Kasumi-1 (cell line): ENCODE results near the gene MORN4.
"Not testable (repeated sequence)": the region's sequence is repeated elsewhere in the genome, so short reads cannot be mapped to it uniquely, and the experiment has no call there.

Experiments
- DNase-seq, 2 experiments: peaks; one replicate each; lab custom pipeline; 2025; lab: John Stamatoyannopoulos, UW

Gene MORN4

DNA sequence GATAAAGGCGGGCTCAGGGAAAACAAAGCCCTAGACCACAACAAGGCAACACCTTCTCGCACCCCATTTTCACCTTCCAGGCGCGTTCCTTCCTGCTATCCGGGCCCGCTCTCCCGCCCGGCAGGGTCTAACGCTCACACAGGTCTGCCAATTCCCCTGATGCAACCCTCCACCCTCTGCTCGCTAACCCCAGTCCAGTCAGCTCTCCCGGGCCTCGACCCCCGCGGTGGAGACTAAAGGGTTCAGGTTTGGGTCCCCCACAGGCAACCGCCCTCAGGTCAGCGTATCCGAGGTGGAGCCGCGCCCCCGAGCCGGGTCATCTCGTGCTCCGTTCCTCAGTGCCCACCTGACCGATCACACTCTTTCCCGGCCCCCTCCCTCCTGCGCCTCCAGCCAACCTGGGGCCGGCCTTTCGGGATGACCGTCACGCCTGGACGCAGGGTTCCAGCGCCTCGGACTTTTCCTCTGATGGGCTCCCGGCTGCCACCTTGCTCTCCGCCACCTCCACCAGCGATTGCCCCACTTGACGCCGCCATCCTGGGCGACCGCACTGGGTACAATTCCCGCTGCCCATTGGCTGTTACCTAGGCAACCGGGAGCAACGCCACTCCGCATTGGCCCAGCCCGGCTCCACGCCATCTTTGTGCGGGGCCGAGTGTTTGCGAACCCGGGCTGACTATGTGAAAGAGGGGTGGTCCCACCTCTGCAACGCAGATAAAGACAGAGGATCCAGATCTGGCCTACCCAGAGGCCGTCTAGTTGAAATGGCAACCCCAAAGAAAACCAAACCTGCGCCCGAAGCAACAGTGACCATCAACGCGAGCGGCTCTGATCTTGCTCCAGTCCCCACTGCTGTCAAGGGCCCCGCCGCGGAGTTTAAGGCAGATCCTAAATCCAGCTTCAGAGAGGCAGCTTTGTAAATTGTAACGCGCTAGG, at the start of gene MORN4:
Gene MORN4, minus strand, starts transcription at position 552 of the 936 bp plus-strand sequence. CDS start 13,847 bp downstream, outside the sequence.
- DNase-seq, result no peak

DNA sequence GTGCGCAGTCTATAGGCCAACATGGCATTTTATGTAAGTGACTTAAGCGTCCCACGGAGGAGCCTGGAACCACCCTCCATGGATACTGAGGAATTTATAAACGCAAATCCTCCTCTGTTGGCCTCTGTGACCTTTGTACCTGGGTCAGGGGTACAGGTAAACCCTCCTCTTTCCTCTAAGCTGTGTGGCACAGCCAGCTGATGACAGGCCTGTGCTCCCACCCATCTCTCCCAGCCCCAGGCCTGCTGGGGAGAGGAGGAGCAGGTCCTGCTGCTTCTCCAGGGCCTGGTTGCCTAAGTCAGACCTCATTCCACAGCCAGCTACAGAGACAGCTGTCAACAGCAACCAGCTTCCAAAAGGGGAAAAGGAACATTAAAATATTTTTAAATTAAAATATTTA, 48.7 kb upstream of the MORN4 start:
- no peak for DNase-seq

DNA sequence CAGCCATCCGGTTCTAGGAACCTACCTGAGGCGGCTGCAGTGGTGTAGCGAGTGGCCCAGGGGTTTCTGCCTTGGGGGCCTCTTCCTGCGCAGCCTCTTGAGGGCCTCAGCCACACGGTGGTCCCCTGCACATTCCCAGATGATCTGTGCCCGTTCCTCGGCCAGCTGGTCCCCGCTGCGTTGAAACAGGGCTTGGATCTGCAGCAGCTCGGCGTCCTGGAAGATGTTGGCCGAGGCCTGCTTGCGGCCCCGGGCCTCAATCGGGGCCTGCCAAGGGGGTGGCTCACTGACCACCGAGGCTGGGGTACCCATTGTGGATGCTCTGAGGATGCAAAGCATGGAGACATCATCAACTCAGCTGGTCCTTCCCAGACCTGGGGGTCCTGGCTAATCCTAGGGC, 46.3 kb upstream of the MORN4 start:
- no peak for DNase-seq

DNA sequence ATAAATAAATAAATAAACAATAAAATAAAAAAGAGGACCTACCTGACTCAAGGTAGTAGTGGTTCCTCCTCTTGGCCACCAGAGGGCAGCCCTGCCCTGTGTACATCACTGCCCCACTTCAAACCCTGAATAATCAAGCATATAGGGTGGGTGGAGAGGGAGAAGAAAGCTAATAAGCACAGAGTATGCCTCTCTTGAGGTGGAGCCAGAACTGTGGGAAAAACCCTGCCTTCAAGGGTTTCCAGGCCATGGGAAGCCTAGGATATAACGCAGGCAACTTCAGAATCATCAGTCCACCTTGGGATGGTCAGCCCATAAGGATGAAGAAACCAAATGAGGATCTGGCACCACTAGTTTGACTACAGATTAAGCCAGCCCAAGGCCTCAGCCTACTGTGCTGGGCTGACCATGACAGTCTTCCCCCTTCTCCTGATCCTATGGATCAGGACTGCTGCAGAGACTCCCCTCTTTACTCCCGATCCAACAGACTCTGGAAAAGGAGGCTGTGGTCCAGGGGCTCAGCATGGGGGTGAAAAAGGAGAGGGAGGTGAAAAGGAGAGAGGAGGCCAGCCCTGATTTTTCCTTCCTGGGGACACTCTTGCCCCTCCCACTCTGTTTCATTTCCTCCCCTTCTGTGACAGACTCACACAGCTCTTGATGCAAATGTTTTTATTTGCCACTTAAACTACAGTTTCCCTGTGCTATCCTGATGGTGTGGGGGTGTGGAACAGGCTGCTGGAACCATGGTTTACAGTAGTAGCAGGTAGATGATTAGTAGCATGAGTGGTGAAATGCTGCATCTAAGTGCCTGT, 43.7 kb upstream of the MORN4 start:
- peak; percentile 72 to 86 for DNase-seq

DNA sequence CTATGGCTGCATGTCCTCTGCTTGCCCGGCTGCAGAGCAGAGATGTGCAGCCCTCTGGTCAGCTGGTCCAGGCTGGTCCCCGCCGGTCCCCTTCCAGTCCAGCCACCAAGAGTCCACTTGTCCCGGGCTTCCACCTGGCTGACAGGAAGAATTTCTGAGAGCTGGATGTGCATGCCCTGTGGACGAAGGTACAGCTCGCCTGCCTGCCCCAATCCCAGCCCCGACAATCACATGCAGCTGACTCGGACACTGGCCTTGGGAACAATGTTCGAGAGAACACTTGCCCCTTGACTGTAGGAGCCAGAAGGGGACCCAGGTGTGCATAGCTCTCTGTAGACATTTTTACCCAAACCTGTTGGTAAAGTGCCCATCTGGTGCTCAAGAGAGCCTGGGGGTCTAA, 41.9 kb upstream of the MORN4 start:
- no peak for DNase-seq

DNA sequence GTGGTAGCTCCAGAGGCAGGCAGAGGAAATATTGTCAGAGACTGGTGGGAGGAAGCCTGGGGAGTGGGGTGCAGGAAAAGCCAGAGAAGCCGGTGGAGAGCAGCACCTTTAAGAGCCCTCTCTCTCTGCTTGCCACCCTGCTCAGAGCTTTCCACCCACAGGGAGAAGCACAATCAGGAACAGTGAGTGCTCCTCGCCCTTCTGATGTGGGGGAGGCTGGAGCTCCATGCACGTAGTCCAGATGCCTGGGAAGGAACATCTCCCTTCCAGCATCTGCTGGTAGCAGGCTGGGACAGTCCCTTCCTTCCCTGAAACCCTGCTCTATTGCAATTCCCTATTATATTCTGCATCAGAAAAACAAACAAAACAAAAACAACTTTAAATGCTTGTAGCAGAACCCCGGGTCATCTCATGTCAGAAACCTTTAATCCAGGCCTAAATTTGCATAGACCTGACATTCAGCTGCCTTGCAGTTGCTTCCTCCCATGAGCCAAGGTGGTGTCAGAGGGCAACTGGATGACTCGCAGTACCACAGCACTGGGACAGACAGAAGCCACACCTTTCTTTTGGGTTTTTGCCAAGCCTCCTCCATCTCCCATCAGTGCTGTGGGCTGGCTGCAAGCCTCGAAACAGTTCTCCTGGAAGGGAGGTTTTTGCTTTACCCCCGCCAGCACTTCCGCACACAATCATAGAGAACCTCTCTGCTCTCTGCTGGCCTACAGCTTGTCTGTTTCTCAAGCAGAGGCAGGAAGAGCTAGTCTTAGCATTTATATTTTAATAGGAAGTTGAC, 40.6 kb upstream of the MORN4 start:
- DNase-seq, result peak; percentile 83 to 85

DNA sequence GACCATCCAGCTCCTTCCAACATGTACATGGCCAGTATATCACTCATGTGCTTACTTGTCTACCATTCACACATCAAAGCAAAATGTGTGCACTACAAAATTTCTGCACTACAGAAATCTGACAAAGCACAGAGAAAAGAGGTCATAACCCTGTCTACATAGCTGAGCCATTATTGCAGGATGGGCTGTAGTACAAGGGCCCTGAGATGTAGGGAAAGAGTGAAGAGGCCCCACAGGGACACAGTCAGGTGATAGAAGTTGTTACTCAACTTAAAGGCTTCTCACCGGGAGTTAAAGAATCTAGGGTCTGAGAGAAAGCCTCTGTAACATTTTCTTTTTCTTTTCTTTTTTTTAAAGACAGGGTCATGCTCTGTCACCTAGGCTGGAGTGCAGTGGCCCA, 36.3 kb upstream of the MORN4 start:
- DNase-seq, result no peak

DNA sequence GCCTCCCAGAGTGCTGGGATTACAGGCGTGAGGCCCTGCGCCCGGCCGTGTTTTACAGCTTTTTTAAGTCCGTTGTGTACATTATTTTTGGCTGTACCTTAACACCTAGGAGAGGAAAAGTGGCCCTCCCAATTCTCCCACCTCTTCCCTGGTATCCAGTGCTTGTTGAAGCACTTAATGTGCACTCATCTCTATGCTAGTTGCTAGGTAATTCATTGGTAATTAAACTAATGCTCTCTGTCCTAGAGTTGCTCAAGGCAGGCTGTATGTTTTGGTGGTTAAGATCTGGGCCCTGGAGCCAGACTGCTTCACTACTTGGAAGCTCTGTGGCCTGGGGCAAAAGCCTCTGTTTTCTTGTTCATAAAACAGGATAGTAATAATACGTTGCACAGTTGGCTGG, 34.2 kb upstream of the MORN4 start:
- no peak for DNase-seq

DNA sequence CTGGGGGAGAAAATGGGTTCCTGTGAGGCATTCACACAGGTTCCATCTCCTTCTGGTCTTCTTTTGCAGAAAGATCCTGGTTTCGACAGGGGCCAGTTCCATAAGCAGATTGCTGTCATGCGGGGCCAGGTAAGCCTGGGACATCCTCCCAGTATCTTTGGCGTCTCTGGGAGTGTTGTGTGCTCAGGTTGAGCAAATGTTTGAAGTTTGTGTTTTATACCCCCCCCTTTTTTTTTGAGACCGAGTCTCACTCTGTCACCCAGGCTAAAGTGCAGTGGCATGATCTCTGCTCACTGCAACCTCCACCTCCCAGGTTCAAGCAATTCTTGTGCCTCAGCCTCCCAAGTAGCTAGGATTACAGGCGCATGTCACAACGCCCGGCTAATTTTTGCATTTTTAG, 33.7 kb upstream of the MORN4 start:
- DNase-seq, result no peak

DNA sequence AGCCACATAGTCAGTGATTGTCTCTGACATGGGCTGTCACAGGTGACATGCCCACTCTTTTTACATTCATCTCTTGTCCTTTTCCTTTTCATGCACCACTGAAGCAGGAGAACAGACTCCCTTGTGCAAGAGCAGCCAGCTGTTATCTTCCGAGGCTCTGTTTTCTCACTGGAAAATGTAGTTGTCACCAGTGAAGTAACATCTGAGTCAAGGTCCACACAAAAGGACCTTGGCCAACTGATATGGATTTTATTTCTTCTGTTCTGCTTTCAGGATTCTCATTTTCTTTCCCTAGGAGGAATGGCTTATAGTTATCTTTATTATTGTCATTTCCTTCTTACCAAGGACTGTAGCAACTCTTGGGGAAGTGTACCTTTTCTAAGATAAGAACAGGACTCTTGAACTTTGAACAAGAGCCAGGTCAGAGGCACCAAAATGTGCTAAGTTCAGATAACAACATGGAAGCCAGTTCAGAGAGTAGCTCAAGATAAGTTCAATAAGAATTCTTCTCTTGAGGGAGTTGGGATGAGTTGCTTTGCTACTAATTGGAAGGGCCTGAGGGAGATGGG, 31.1 kb upstream of the MORN4 start:
- DNase-seq, result no peak

DNA sequence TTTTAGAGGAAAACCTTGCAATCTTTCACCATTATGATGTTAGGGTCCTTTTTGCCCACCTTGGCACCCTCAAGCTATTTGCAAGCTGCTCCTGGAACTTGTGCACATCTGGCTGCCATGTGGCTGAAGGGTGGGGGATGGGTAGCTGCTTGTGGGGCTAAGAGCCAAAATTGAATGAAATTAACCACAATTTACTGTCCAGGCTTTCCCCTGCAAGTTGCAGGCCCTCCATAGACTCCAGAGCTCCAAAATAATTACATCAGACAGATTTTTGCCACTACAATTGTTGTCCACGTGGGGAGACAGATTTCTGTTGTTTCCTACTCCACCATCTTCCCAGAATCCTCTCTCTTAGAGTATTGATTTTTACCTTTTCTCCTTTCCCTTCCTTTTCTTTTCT, 26.3 kb upstream of the MORN4 start:
- no peak for DNase-seq

DNA sequence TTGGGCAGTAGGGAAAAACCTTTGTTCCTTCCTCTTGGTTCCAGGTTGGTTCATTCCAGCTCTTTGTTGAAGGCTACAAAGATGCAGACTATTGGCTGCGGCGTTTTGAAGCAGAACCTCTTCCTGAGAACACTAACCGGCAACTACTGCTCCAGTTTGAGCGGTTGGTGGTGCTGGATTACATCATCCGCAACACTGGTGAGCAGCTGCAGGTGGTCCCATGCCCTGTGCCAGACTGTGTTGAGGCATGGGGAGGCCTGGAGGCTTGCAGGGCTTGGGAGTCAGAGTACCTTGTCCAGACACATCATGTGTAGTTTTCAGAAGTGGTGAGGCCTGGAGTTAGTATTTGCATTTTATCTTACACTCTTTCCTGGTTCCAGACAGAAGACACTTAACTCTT, 23.5 kb upstream of the MORN4 start:
- DNase-seq, result no peak

DNA sequence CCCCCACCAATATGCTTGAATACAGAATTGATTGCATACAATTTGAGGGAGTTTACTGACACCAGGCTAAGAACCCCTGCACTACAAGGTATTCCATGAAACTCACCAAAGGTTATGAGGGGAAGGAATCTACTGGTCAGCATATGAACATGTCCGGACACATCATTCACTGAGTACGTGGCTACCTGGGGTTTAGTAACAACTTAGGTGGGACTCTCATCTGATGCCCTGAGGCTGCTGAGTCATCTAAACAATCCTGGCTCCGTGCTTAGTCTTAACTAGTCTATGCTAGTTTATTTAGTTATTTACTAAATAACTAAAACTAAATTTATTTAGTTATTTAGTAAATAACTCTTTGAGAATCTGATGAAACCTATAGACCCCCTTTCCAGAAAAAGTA, 18.5 kb upstream of the MORN4 start:
- DNase-seq, result no peak

DNA sequence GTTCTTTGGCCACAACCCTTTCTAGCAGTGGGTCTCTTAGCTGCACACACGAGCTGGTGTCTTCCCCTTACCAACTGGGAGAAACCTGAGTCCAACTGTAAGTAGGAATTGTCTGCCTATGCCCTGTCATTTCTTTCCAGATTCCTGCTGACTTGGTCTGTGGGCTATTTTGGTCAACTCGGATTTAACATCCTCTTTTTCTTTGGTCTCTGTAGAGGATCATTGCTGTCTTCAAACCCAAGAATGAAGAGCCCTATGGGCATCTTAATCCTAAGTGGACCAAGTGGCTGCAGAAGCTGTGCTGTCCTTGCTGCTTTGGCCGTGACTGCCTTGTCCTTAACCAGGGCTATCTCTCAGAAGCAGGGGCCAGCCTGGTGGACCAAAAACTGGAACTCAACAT, 17.4 kb upstream of the MORN4 start:
- no peak for DNase-seq

DNA sequence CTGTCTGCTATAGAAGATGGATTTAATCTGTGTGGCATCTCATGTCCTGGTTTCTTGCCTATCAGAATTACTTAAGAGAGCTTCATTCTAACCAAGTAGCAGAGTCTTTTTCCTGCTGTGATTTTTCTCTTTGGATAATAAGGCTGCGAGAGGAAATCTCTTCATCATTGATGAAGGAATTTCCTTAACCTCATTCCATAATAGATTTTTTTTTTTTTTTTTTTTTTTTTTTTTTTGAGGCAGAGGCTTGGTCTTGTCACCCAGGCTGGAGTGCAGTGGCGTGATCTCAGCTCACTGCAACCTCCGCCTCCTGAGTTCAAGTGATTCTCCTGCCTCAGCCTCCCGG, 16.1 kb upstream of the MORN4 start:
- DNase-seq, result not testable (repeated sequence)

DNA sequence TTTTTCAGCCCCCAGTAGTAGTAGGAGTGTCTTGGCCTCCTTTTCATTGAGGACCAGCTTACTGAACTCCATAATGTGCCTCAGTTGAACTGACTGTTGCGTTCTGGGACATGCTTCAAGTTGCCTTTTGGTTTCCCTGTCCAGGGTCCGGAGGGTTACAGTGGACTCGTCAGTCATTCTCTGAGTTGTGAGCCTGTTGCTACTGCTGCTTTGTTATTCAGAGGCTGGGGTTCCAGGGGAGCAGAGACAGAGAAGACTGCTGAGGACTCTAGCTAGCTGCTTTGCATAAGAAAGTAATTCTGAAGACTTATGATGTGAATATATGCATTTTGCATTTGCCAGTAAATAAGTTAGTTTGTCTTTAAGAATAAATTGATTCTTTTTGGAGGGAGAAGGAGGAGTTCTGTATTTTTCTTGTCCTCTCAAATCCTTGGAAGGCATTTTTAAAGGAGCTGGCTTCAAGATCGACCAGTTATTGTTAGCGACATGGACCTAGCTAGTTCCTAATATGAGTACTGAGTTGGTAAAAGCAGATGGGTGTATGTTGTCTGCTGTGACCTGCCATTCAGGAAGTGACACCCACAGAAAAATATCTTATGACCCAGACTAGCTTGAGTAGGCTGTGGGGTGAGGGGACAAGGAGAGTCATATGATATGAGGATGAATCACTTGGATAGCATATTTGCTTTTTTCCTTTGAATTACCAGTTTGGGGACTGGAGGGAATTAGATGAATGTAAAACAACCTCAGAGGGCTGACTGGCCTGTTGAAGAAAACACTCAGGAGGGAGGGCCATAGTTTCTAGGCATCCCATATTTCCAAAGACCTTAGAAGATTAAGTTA, 15.5 kb upstream of the MORN4 start:
- peak; percentile 65 to 69 for DNase-seq

DNA sequence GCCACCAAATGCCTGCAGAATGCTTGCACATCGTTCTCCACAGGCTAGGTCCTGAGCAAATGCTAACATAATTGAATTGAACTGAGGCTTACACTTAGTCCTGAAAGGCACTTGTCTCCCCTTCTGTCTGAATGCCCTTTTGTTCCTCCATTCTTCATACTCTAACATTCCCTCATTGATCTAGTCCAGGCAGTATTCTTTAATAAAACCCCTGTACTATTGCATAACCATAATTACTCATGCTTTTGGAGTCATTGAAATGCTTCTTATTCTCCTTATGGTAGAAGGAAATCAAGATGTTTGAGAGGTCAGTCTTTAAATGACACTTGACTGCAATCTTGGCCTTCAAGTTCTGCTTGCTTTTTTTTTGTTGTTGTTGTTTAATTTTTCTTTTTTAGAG, 14.3 kb upstream of the MORN4 start:
- no peak for DNase-seq

DNA sequence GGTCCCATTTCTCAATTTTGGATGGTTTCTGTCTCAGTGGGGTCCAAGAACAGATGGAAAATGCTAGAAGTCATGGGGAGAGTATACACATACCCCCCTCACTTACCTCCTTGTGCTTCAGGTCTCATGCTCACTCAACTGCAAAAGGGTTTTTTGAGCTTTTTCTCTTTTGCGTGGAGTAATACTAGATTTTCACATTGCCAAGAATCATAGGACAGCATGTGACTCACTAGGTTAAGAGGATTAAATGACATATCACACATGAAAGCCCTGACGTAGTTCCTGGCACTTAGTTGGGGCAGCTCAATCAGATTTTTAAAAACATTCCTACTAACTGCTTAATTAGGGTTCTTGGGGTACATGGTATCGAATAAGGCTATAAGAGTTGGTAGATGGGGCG, 11.6 kb upstream of the MORN4 start:
- DNase-seq, result no peak

DNA sequence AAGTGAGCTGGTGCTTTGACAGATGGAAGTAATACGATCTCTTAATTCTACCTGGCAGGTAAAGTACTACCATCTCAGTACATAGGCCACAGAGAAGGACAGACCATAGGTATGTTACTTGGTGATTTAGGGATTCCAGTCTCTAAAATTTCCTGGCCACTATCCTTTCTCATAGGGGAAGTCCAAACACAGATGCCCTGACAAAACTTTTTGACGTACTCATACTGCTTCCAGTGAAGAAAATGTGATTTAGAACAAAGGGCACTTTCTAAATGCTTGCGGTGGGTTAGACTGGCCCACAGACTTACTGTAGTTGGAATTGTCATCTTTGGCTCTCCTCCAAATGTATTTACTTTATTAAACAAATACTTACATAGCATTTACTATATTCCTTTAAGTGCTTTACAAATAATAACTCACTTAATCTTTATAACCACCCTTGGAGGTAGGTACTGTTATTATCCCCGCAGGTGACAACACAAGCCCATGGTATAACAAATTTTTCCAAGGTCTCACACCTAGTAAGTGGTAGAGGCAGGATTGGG, 10.2 kb upstream of the MORN4 start:
- DNase-seq, result no peak

DNA sequence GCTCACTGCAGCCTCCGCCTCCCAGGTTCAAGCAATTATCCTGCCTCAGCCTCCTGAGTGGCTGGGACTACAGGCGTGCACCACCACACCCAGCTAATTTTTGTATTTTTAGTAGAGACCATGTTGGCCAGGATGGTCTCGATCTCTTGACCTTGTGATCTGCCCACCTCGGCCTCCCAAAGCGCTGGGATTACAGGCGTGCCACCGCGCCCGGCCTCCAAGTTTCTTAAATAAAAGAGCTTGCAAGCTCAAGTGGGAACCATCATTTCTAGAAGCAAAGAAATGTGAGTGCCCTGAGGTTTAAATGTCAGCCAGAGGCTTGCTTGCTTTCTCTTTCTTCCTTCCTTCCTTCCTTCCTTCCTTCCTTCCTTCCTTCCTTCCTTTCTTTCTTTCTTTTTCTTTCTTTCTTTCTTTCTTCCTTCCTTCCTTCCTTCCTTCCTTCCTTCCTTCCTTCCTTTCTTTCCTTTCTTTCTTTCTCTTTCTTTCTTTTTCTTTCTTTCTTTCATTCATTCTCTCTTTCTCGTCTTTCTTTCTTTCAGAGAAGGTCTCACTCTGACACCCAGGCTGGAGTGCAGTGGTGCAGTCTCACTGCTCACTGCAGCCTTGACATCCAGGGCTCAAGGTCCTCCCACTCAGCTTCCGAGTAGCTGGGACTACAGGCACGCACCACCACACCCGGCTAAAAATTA, 9.3 kb upstream of the MORN4 start:
- not testable (repeated sequence) for DNase-seq
